B cell (primary cell): ENCODE results near the gene VWA3B. TPM values are rescaled to one million over a fixed set of nuclear protein-coding genes. Genes with fewer than 3 reads are reported as not detected.

Experiments
- ATAC-seq: fragments of 200-7000 bp; cut with Tn5 transposase; one replicate; pipeline ENCODE4 v1.10.0; 2021; ENCODE audit warnings: low read depth, mild to moderate bottlenecking, moderate number of reproducible peaks, moderate library complexity
- CTCF ChIA-PET: fragments of 350-600 bp; sonication (Branson Sonifier 250); formaldehyde crosslinking; loops from one replicate; lab custom pipeline; 2021; ENCODE audit warnings: antibody characterized with exemption, inconsistent platforms; lab: Charles Lee
- POLR2A ChIA-PET: fragments of 350-600 bp; sonication (Branson Sonifier 250); formaldehyde crosslinking; loops from one replicate; lab custom pipeline; 2021; ENCODE audit warnings: antibody characterized with exemption; lab: Charles Lee
- DNase-seq: peaks from one replicate; pipeline ENCODE4 v3.0.0; 2013
- H2AFZ ChIP-seq: 2 replicates; pipeline ENCODE4 v1.6.1; 2012; ENCODE audit warnings: mild to moderate bottlenecking, low read depth, low read length; ENCODE audit not compliant: insufficient read depth, poor library complexity, severe bottlenecking
- H3K27ac ChIP-seq, 2 donors: 1 replicate in 1 of 2; 2 replicates in 1 of 2; pipeline ENCODE4 v1.5.1; 2012 to 2013; ENCODE audit warnings: low read length in 2 of 2, mild to moderate bottlenecking in 2 of 2, moderate library complexity in 1 of 2
- H3K27me3 ChIP-seq, 4 experiments: fragments of 200-600 bp in 1 of 4; sonication (generic) in 1 of 4; replicated peaks in 1 of 4; 1 replicate in 2 of 4; 2 replicates in 2 of 4; pipeline versions ENCODE4 v1.6.1 to v1.7.0; 2013 to 2016; ENCODE audit warnings: low read length in 3 of 4, mild to moderate bottlenecking in 2 of 4, mixed read lengths in 1 of 4, moderate library complexity in 1 of 4; ENCODE audit not compliant: insufficient read depth in 4 of 4, control insufficient read depth in 3 of 4; ENCODE audit errors: control extremely low read depth in 1 of 4
- H3K36me3 ChIP-seq, 2 experiments: replicated peaks in 1 of 2; 1 replicate in 1 of 2; 2 replicates in 1 of 2; pipeline versions ENCODE4 v1.6.1 to v1.7.1; 2013; ENCODE audit warnings: low read length in 1 of 2; ENCODE audit not compliant: insufficient read depth in 2 of 2, control insufficient read depth in 1 of 2; ENCODE audit errors: control extremely low read depth in 1 of 2, extremely low read depth in 1 of 2
- H3K4me1 ChIP-seq, 2 donors: fragments of 200-600 bp in 1 of 2; sonication (generic) in 1 of 2; 1 replicate in 1 of 2; 2 replicates in 1 of 2; pipeline versions ENCODE4 v1.5.1 to v1.6.1; 2013 to 2017; ENCODE audit warnings: low read length in 2 of 2; ENCODE audit not compliant: control insufficient read depth in 2 of 2, insufficient read depth in 2 of 2
- H3K4me2 ChIP-seq: replicated peaks from 2 replicates; pipeline ENCODE3; 2012; ENCODE audit warnings: mild to moderate bottlenecking, low read depth, low read length; ENCODE audit not compliant: poor library complexity, severe bottlenecking
- H3K4me3 ChIP-seq, 5 experiments: fragments of 200-600 bp in 1 of 5; sonication (generic) in 1 of 5; 1 replicate in 3 of 5; 2 replicates in 2 of 5; pipeline versions ENCODE4 v1.5.1 to v1.7.0; 2011 to 2016; ENCODE audit warnings: low read length in 4 of 5, mild to moderate bottlenecking in 4 of 5, low read depth in 2 of 5, control low read depth in 1 of 5, moderate library complexity in 1 of 5; ENCODE audit not compliant: insufficient read depth in 1 of 5; ENCODE audit errors: control extremely low read depth in 1 of 5, extremely low read depth in 1 of 5
- H3K79me2 ChIP-seq: fragments of 200-600 bp; sonication (generic); one replicate; pipeline ENCODE4 v1.6.0; 2016; ENCODE audit warnings: low read length; ENCODE audit not compliant: control insufficient read depth, insufficient read depth
- H3K9ac ChIP-seq: fragments of 200-600 bp; sonication (generic); 2 replicates; pipeline ENCODE4 v1.6.1; 2017; ENCODE audit warnings: mild to moderate bottlenecking, low read length, moderate library complexity
- H3K9me3 ChIP-seq, 3 donors: one replicate each; pipeline versions ENCODE4 v1.6.1 to v1.7.1; 2013; ENCODE audit warnings: low read length in 2 of 3; ENCODE audit not compliant: control insufficient read depth in 2 of 3, insufficient read depth in 1 of 3; ENCODE audit errors: control extremely low read depth in 1 of 3
- H4K20me1 ChIP-seq: 2 replicates; pipeline ENCODE4 v1.6.0; 2012; ENCODE audit warnings: mild to moderate bottlenecking, low read length; ENCODE audit not compliant: insufficient read depth, control insufficient read depth, poor library complexity, severe bottlenecking
- H3K27ac Mint-ChIP-seq: one replicate; pipeline ENCODE4 v1.8.0; 2021; ENCODE audit warnings: mixed read lengths
- H3K27me3 Mint-ChIP-seq: one replicate; pipeline ENCODE4 v1.8.0; 2021; ENCODE audit warnings: mixed read lengths
- H3K4me1 Mint-ChIP-seq: one replicate; pipeline ENCODE4 v1.8.0; 2021; ENCODE audit warnings: mixed read lengths
- H3K4me3 Mint-ChIP-seq: one replicate; pipeline ENCODE4 v1.8.0; 2021; ENCODE audit warnings: mixed read lengths
- H3K9me3 Mint-ChIP-seq: one replicate; pipeline ENCODE4 v1.8.0; 2022; ENCODE audit warnings: mixed read lengths; ENCODE audit not compliant: insufficient read depth
- EZH2 ChIP-seq: IDR thresholded peaks from 2 replicates; pipeline ENCODE4 v1.6.1; 2012; ENCODE audit warnings: borderline replicate concordance, low read depth, mild to moderate bottlenecking, moderate library complexity, low read length; ENCODE audit not compliant: insufficient read depth, poor library complexity, severe bottlenecking
- WGBS: methylation state at CpG from one replicate; pipeline ENCODE4 v1.1.5; 2013; ENCODE audit warnings: missing lambda C conversion rate; ENCODE audit not compliant: insufficient coverage; 5-methylcytosine and 5-hydroxymethylcytosine counted together
- intact Hi-C: fragments of 100-400 bp; cut with micrococcal nuclease; formaldehyde crosslinking; loops from one replicate; pipeline ENCODE4 v1.10.0; 2022
- polyA plus RNA-seq: library from polyadenylated mRNA; depleted of rRNA; stranded (reverse); fragments of >200 nt; gene quantifications from 2 replicates; pipeline ENCODE4 v1.2.3, GENCODE V29; 2012
- total RNA-seq, 2 donors: library from RNA; stranded (reverse); fragments of 120-200 nt in 1 of 2; gene quantifications; 1 replicate in 1 of 2; 2 replicates in 1 of 2; pipeline versions ENCODE4 v1.2.3 to v1.2.4, GENCODE V29; 2013 to 2022
- TF ChIP-seq, protein P1 (sequence below): fragments of 200-600 bp; IDR thresholded peaks from one replicate; pipeline ENCODE4 v1.8.0; 2022; ENCODE audit warnings: antibody characterized with exemption, mild to moderate bottlenecking

Gene VWA3B
- total and polyA plus RNA-seq, 2 donors (not counting 1 experiment from before 2014, with no cell fraction given), result not detected

DNA sequence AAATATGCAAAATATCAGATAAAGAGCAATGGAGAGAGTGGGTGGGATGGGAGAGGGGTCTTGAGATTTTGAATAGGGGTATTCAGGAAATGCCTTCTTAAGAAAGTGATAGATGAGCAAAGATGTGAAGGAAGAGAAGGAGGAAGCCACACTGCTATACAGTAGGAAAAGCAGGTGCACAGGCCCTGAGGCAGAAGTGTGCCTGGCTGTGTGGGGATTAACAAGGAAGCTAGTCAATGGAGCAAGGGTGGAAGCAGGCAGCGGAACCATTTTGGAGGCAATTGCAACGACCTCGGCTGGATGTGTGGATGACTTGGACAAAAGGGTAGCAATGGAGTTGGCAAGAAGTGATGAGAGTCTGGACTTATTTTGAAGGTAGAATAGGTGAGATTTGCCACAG, 248.3 kb downstream of the VWA3B start:
- Histone ChIP-seq H3K36me3 (no peaks in the 10 kb centered on the region), H3K79me2 (no peaks in the 10 kb centered on the region), H3K4me2 (no peak overlapping the region), H3K4me1 (no peaks in the 10 kb centered on the region), H3K9me3 (no peaks in the 10 kb centered on the region), H3K4me3 (no peak overlapping the region), H3K27ac (no peak overlapping the region), H3K27me3 (peaks cover 0 to 12% (median 0%) of the 10 kb centered on the region in 4 experiments), H3K9ac (no peak overlapping the region), H4K20me1 (no peaks in the 10 kb centered on the region), H2AFZ (no peak overlapping the region)
- Mint-ChIP-seq H3K27ac (no peak overlapping the region), H3K4me3 (no peak overlapping the region), H3K9me3 (no peaks in the 10 kb centered on the region), H3K27me3 (peaks cover 27% of the 10 kb centered on the region), H3K4me1 (no peaks in the 10 kb centered on the region)
- POLR2A ChIA-PET, result no interaction called here
- 79% methylated on average over 3 of the region's 3 CpGs for WGBS
- ATAC-seq, result no peak
- CTCF ChIA-PET, result no interaction called here
- TF ChIP-seq EZH2, result no peak
- TF ChIP-seq, protein P1, sequence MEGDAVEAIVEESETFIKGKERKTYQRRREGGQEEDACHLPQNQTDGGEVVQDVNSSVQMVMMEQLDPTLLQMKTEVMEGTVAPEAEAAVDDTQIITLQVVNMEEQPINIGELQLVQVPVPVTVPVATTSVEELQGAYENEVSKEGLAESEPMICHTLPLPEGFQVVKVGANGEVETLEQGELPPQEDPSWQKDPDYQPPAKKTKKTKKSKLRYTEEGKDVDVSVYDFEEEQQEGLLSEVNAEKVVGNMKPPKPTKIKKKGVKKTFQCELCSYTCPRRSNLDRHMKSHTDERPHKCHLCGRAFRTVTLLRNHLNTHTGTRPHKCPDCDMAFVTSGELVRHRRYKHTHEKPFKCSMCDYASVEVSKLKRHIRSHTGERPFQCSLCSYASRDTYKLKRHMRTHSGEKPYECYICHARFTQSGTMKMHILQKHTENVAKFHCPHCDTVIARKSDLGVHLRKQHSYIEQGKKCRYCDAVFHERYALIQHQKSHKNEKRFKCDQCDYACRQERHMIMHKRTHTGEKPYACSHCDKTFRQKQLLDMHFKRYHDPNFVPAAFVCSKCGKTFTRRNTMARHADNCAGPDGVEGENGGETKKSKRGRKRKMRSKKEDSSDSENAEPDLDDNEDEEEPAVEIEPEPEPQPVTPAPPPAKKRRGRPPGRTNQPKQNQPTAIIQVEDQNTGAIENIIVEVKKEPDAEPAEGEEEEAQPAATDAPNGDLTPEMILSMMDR, result no peak
- no peak for DNase-seq
- intact Hi-C loops, result no loop called here

DNA sequence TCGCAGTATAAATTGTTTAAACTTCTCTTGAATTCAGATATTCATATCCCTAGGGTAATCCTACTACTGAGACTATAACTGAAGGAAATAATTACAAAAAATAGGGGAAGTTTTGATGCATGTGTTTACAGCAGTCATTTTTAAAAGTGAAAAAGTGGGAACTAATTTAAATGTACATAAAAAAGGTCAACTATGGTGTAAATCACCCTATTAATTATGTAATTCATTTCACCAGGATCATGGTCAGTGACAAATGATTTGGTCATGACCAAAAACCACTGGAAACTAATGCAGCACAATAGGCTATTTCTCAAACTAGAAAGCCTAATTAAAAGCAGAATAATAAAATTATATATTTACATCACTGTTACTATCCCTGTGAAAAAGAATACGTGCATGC, 254.3 kb downstream of the VWA3B start:
- Mint-ChIP-seq H3K27ac (no peak overlapping the region), H3K4me1 (peaks cover 4% of the 10 kb centered on the region), H3K4me3 (no peak overlapping the region), H3K9me3 (no peaks in the 10 kb centered on the region), H3K27me3 (peaks cover 40% of the 10 kb centered on the region)
- Histone ChIP-seq H3K9ac (no peak overlapping the region), H3K27me3 (peaks cover 0 to 22% (median 11%) of the 10 kb centered on the region in 4 experiments), H3K4me2 (no peak overlapping the region), H3K27ac (no peak overlapping the region), H4K20me1 (no peaks in the 10 kb centered on the region), H3K9me3 (peaks cover 0 to 1% (median 0%) of the 10 kb centered on the region in 3 donors), H2AFZ (no peak overlapping the region), H3K4me1 (peaks cover 2 to 4% of the 10 kb centered on the region in 2 donors), H3K4me3 (no peak overlapping the region), H3K79me2 (no peaks in the 10 kb centered on the region), H3K36me3 (no peaks in the 10 kb centered on the region)
- TF ChIP-seq, protein P1, result no peak
- no peak for TF ChIP-seq EZH2
- ChIA-PET POLR2A (no interaction called here), CTCF (no interaction called here)
- intact Hi-C loops, result no loop called here
- DNase-seq, result no peak
- no CpG with 5 or more reads among the region's 2 CpGs for WGBS
- no peak for ATAC-seq
